Panc1 (cell line): Measurements from ENCODE around the gene TSR3. TPM values are rescaled to one million over a fixed set of nuclear protein-coding genes. Genes with fewer than 3 reads are reported as not detected.

Source experiments
- ATAC-seq: fragments of 200-7000 bp; cut with Tn5 transposase; 2 replicates; pipeline ENCODE4 v1.9.1; 2020; ENCODE audit warnings: mild to moderate bottlenecking, moderate library complexity
- BruUV-seq: library from RNA; stranded (reverse); fragments of 400-500 nt; replicated peaks from 2 replicates; lab custom pipeline; 2021; lab: Mats Ljungman, UMichigan
- CTCF ChIA-PET: fragments of 300-600 bp; sonication (Branson Sonifier 250); formaldehyde crosslinking; loops from one replicate; lab custom pipeline; 2022; ENCODE audit warnings: antibody characterized with exemption; lab: Charles Lee
- POLR2A ChIA-PET: fragments of 300-600 bp; sonication (Branson Sonifier 250); formaldehyde crosslinking; loops from one replicate; lab custom pipeline; 2022; ENCODE audit warnings: antibody characterized with exemption; lab: Charles Lee
- DNase-seq: peaks from one replicate; pipeline ENCODE4 v3.0.0-alpha.2; 2010; ENCODE audit warnings: low read depth, low spot score
- H3K27ac ChIP-seq: 2 replicates; pipeline ENCODE4 v1.5.1; 2011; ENCODE audit warnings: mild to moderate bottlenecking, low read length, inconsistent platforms
- H3K27me3 ChIP-seq: fragments of 200-500 bp; sonication (Bioruptor generic); 2 replicates; pipeline ENCODE4 v1.6.0; 2014; ENCODE audit warnings: low read length, inconsistent platforms; ENCODE audit not compliant: control insufficient read depth, insufficient read depth
- H3K36me3 ChIP-seq: fragments of 200-500 bp; sonication (Bioruptor generic); 2 replicates; pipeline ENCODE4 v1.5.1; 2014; ENCODE audit warnings: inconsistent platforms, mild to moderate bottlenecking, low read length, moderate library complexity; ENCODE audit not compliant: control insufficient read depth, insufficient read depth
- H3K4me1 ChIP-seq: 2 replicates; pipeline ENCODE4 v1.5.1; 2011; ENCODE audit warnings: inconsistent platforms, mild to moderate bottlenecking, low read length, moderate library complexity; ENCODE audit not compliant: control insufficient read depth, insufficient read depth
- H3K4me3 ChIP-seq, 2 experiments: 2 replicates each; pipeline ENCODE4 v1.5.1; 2011 to 2012; ENCODE audit warnings: low read depth in 2 of 2, low read length in 2 of 2, mild to moderate bottlenecking in 2 of 2, inconsistent platforms in 1 of 2, moderate library complexity in 1 of 2
- H3K9me3 ChIP-seq: fragments of 200-500 bp; sonication (Bioruptor generic); 2 replicates; pipeline ENCODE4 v1.5.1; 2014; ENCODE audit warnings: low read depth, mild to moderate bottlenecking, inconsistent platforms, low read length, moderate library complexity; ENCODE audit not compliant: control insufficient read depth, insufficient read depth
- POLR2AphosphoS5 ChIP-seq: IDR thresholded peaks from 2 replicates; pipeline ENCODE4 v1.6.1; 2012; ENCODE audit warnings: mild to moderate bottlenecking, low read depth, low read length, moderate library complexity
- REST ChIP-seq, 2 experiments: IDR thresholded peaks; 2 replicates each; pipeline ENCODE4 v1.6.1; 2011 to 2012; ENCODE audit warnings: low read depth in 2 of 2, control low read depth in 1 of 2, low read length in 1 of 2, mild to moderate bottlenecking in 1 of 2, moderate library complexity in 1 of 2; ENCODE audit not compliant: insufficient read depth in 1 of 2
- SIN3A ChIP-seq: IDR thresholded peaks from 2 replicates; pipeline ENCODE4 v1.6.1; 2012; ENCODE audit warnings: low read depth, mild to moderate bottlenecking, low read length, moderate library complexity, borderline replicate concordance; ENCODE audit not compliant: insufficient read depth
- TCF7L2 ChIP-seq: IDR thresholded peaks from 2 replicates; pipeline ENCODE4 v1.6.1; 2011; ENCODE audit warnings: mild to moderate bottlenecking, low read depth, low read length, inconsistent platforms
- in situ Hi-C: cut with HindIII; loops from 2 replicates; pipeline ENCODE4 v1.10.0; 2016; ENCODE audit warnings: low sequenced_read_pairs, low pct_unique_long_range_greater_than_20kb
- intact Hi-C: fragments of 100-400 bp; cut with micrococcal nuclease; formaldehyde crosslinking; loops from one replicate; pipeline ENCODE4 v1.10.0; 2022; ENCODE audit not compliant: unreplicated experiment
- total RNA-seq: library from RNA; stranded (reverse); gene quantifications from one replicate; pipeline ENCODE4 v1.2.1, GENCODE V29; 2021; ENCODE audit not compliant: unreplicated experiment
- TF ChIP-seq, protein P1 (sequence below): fragments of 450-650 bp; IDR thresholded peaks from 2 replicates; pipeline ENCODE4 v1.5.1; 2017; ENCODE audit warnings: mild to moderate bottlenecking

The TSR3 gene
- total RNA-seq, 1 experiment from 2014 or later: 89.7 TPM

- CTCF ChIA-PET: no interaction called here
- TF ChIP-seq REST (IDR thresholded peaks at IDR 0.05; ENCODE audit: insufficient read depth in 1 of 2, low read depth in 2 of 2, low read length in 1 of 2): no peak
- no peak for TF ChIP-seq TCF7L2
- TF ChIP-seq POLR2AphosphoS5: no peak
- TF ChIP-seq SIN3A: no peak
- TF ChIP-seq, protein P1, sequence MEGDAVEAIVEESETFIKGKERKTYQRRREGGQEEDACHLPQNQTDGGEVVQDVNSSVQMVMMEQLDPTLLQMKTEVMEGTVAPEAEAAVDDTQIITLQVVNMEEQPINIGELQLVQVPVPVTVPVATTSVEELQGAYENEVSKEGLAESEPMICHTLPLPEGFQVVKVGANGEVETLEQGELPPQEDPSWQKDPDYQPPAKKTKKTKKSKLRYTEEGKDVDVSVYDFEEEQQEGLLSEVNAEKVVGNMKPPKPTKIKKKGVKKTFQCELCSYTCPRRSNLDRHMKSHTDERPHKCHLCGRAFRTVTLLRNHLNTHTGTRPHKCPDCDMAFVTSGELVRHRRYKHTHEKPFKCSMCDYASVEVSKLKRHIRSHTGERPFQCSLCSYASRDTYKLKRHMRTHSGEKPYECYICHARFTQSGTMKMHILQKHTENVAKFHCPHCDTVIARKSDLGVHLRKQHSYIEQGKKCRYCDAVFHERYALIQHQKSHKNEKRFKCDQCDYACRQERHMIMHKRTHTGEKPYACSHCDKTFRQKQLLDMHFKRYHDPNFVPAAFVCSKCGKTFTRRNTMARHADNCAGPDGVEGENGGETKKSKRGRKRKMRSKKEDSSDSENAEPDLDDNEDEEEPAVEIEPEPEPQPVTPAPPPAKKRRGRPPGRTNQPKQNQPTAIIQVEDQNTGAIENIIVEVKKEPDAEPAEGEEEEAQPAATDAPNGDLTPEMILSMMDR: no peak
- Histone ChIP-seq H3K27ac (no peak overlapping the region), H3K4me3 (no peak overlapping the region; a peak in 1 of 4 replicates), H3K27me3 (no peaks in the 10 kb centered on the region), H3K4me1 (peaks cover 10% of the 10 kb centered on the region), H3K9me3 (no peaks in the 10 kb centered on the region), H3K36me3 (peaks cover 18% of the 10 kb centered on the region)
- intact Hi-C loops: no loop called here
- DNase-seq (no peak), ATAC-seq (no peak)
- in situ Hi-C loops: no loop called here
- no TSS peak for BruUV-seq
- POLR2A ChIA-PET: no interaction called here
These were observed 39.2 kb downstream of the TSR3 start for GRCh38 chr16:1312467-1312816.

GRCh38 chr16:1311738-1312466, 39.8 kb downstream of the TSR3 start:
- DNase-seq: no peak
- ChIA-PET CTCF (interaction anchor here (0.6 kb wide), 1 partner anchor 347 kb away, joined by 3 read pairs; no protein-coding TSS in a partner anchor), POLR2A (no interaction called here)
- Histone ChIP-seq H3K36me3 (peaks cover 16% of the 10 kb centered on the region), H3K9me3 (no peaks in the 10 kb centered on the region), H3K4me3 (peak overlapping the region; percentile 87 to 99), H3K4me1 (peaks cover 10% of the 10 kb centered on the region), H3K27ac (peak overlapping the region; percentile 93), H3K27me3 (no peaks in the 10 kb centered on the region)
- ATAC-seq: no peak
- no TSS peak for BruUV-seq
- TF ChIP-seq REST (IDR thresholded peaks at IDR 0.05; ENCODE audit: insufficient read depth in 1 of 2, low read depth in 2 of 2, low read length in 1 of 2) (no peak), TCF7L2 (no peak), POLR2AphosphoS5 (no peak), SIN3A (no peak)
- TF ChIP-seq, protein P1: no peak
- in situ Hi-C loops (no loop called here), intact Hi-C loops (no loop called here)
